ENCODE measurements around the gene CELSR1. TPM values are rescaled to one million over a fixed set of nuclear protein-coding genes. Genes with fewer than 3 reads are reported as not detected.
A peak's percentile ranks its signal among the peaks of the same experiment; 100 is the strongest.

CELSR1 gene
- total and polyA plus RNA-seq, 8 donors: 0.75 to 3.2 (median 1.2) TPM

GRCh38 chr22:46460857-46461256 lies 76.6 kb downstream of the CELSR1 start:
- H3K4me1 ChIP-seq: no peaks in the 10 kb centered on the region
- no peak for ATAC-seq
- WGBS, 2 donors: 64 to 68% methylated on average over 12 of the region's 12 CpGs
- H3K36me3 ChIP-seq: no peaks in the 10 kb centered on the region
- DNase-seq: no peak
- FAIRE-seq: no peak
- no peak overlapping the region for H3K27ac ChIP-seq
- H3K27me3 ChIP-seq: no peaks in the 10 kb centered on the region
- no peak for TF ChIP-seq CTCF (IDR thresholded peaks at IDR 0.05)
- intact Hi-C loops (cut with DNase I): no loop called here
- no peak overlapping the region for H3K4me3 ChIP-seq
- H3K9me3 ChIP-seq: no peaks in the 10 kb centered on the region

DNA sequence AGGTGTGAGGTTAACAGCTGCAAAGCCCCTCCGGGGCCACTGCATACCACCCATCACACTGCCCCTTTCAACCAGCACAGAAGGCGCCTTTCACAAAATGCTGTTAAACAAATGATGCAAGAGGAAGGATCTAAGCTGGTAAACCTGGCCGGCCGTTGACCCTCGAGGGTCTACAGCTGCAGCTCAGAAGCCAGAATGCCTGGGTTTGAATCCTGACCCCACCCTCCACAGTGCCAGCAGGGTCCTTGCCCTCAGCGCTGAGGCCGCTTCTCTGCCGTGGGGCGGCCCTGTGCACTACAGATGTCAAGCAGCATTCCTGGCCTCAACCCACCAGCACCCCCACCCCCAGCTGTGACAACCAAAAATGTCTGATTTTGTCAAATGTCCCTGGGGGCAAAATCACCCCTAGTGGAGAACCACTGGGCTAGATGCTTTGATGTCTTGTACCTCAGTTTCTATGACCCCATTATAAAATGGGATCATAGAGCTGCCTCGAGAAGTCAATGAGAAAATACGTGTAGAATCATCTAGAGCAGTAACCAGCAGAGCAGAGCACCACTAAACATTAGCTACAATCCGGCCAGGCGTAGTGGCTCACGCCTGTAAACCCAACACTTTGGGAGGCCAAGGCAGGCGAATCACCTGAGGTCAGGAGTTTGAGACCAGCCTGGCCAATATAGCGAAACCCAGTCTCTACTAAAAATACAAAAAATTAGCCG lies 77.9 kb downstream of the CELSR1 start:
- H3K27me3 ChIP-seq: no peaks in the 10 kb centered on the region
- WGBS, 2 donors: 85 to 87% methylated on average over 17 of the region's 17 CpGs
- FAIRE-seq (no peak), DNase-seq (peak in 1 of 6 donors; percentile 31), ATAC-seq (no peak)
- TF ChIP-seq CTCF (IDR thresholded peaks at IDR 0.05): no peak
- H3K27ac ChIP-seq: no peak overlapping the region
- no peak overlapping the region for H3K4me3 ChIP-seq
- H3K9me3 ChIP-seq: no peaks in the 10 kb centered on the region
- intact Hi-C loops (cut with DNase I): no loop called here
- H3K4me1 ChIP-seq: no peaks in the 10 kb centered on the region
- no peaks in the 10 kb centered on the region for H3K36me3 ChIP-seq

DNA sequence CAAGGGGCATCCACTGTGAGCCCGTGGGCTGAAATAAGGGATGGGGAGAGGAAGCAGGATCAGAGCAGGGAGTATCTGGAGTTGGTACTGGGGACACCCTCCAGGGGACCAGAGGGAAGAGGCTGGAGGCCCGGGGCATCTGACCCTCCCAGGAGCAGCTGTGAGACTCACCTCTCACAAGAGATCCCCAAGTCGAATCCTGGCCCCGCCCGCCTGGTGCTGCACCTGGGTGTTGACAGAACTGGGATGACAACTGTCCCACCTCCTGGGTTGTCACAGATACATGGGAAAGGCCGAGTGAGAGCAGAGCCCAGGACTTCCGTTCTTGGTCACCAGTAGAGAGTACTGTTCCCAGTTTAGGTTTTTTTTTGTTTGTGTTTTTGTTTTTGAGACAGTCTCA lies 78.9 kb downstream of the CELSR1 start:
- no peak overlapping the region for H3K4me3 ChIP-seq
- FAIRE-seq: no peak
- ATAC-seq: no peak
- H3K4me1 ChIP-seq: no peaks in the 10 kb centered on the region
- no peaks in the 10 kb centered on the region for H3K36me3 ChIP-seq
- no peak overlapping the region for H3K27ac ChIP-seq
- no peaks in the 10 kb centered on the region for H3K9me3 ChIP-seq
- WGBS, 2 donors: 76 to 88% methylated on average over 7 of the region's 7 CpGs
- no peak for TF ChIP-seq CTCF (IDR thresholded peaks at IDR 0.05)
- DNase-seq: peak in 1 of 6 donors; percentile 41
- no peaks in the 10 kb centered on the region for H3K27me3 ChIP-seq
- intact Hi-C loops (cut with DNase I): no loop called here

DNA sequence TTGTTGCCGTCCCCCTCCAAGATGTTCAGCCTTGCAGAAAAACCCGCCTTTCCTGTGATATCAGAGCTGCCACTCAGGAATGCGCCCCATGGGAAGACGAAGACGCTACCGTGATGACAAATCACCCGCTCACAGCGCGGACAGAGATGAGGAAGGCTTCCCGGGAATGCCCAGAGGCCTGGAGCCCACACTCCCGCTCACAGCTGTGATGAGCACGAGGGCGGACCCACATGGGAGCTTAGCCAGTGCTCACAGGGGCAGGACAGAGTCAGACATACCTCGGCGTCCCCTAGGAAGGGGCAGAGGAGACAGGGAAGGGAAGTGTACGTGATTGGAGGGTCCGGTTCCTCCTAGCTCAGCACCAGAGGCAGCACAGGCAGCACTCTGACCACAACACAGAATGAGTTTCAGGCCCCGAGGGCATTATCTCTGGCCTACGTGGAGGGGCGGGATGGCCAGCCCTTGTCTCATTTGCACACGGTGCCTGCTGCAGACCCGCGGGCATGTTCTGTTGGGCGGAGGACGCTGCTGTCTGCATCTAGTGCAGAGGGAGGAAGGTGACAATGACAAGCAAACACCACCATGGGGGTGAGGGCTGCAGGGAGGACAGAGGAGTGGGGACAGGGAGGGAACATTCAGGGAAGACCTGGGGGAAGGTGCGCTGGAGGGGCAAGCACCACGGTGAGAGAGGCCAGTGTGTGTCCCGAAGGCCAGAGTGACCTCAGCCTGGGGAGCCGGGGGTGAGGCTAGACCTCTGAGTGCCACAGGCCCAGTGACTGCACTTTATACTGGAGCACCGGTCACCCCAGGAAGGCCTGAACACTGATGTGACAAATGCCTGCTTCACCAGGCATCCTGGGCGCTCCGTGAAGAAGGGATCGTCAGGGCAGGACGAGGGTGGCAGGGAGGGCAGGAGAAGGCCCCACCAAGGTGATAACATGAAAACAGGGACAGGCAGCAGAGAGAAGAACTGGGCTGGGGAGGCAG lies 79.6 kb downstream of the CELSR1 start:
- H3K36me3 ChIP-seq: no peaks in the 10 kb centered on the region
- no peak overlapping the region for H3K27ac ChIP-seq
- FAIRE-seq (no peak), DNase-seq (peak in 1 of 6 donors; percentile 18), ATAC-seq (no peak)
- no peaks in the 10 kb centered on the region for H3K4me1 ChIP-seq
- H3K9me3 ChIP-seq: no peaks in the 10 kb centered on the region
- WGBS, 2 donors: 74 to 75% methylated on average over 31 to 34 of the region's 34 CpGs
- H3K4me3 ChIP-seq: no peak overlapping the region
- no peak for TF ChIP-seq CTCF (IDR thresholded peaks at IDR 0.05)
- intact Hi-C loops (cut with DNase I): no loop called here
- H3K27me3 ChIP-seq: no peaks in the 10 kb centered on the region

Measured in pancreas (tissue), 10 donors.